T-helper 22 cell (primary cell): ENCODE measurements around the gene GRAP2.
A peak's percentile ranks its signal among the peaks of the same experiment; 100 is the strongest.
"Not testable (repeated sequence)": the region's sequence is repeated elsewhere in the genome, so short reads cannot be mapped to it uniquely, and the experiment has no call there.

Experiments
- DNase-seq: peaks from one replicate; pipeline ENCODE4 v3.0.0-alpha.2; 2020; ENCODE audit warnings: low read depth

Gene GRAP2

DNA sequence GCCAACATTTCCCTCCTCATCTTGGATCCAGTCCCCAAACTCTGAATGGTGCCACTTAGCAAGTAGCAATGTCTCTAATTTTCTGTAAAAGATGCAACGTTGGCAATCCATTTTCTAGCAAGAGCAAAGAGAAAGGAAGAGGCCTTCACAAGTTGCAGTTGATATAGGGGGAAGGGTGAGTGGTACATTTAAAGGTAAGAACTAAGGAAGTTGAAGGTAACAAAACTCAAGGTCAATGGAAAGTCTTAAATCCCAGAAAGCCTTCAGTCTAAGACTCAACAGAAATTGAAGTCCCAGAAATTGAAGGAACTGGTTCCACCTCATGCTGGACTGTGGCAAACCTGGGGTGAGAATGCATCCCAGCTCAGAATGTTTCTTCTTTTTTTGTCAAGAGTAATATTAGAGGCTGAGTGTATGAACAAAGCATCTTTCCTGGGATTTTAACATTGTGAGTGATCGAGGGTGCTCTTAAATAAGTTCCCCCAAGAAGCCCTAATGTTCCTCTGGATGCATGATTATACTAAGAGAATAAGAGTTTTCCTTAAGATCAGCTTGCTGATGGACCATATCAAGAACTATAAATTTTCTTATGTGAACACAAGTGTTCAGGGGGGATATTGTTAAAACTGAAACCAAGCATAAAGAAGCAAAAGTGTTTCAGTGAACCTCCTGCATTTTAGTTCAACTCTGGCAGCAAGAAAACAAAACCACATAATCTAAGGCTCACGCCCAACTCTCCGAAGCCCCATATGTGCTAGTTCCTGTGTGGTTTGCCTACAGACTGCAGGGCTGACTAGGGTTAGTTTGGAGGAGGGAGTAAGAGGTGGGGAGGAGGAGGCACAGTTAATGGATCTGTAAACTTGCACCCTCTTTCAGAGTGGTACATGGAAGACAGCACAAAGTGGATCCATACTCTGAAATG lies at the start of gene GRAP2:
Gene GRAP2, plus strand, starts transcription at position 779 of the 922 bp plus-strand sequence. CDS start 46,023 bp downstream, outside the sequence.
- DNase-seq: peak; percentile 61

GRCh38 chr22:39851606-39852315 lies 49.1 kb upstream of the GRAP2 start:
- no peak for DNase-seq

- DNase-seq: no peak
Observed at GRCh38 chr22:39852799-39853198, 48.1 kb upstream of the GRAP2 start.

- DNase-seq: no peak
Observed at GRCh38 chr22:39856588-39856987, 44.3 kb upstream of the GRAP2 start.

GRCh38 chr22:39859903-39860588 lies 40.8 kb upstream of the GRAP2 start:
- DNase-seq: no peak

DNA sequence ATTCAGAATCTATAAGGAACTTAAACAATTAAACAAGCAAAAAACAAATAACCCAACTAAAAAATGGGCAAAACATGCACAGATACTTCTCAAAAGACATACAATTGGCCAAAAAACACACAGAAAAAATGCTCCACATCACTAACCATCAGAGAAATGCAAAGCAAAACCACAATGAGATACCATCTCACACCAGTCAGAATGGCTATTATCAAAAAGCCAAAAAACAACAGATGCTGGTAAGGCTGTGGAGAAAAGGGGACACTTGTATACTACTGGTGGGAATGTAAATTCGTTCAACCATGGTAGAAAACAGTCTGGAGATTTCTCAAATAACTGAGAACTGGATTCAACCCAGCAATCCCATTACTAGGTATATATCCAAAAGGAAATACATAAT lies 32.1 kb upstream of the GRAP2 start:
- DNase-seq: no peak

- DNase-seq: not testable (repeated sequence)
Observed at GRCh38 chr22:39869797-39870196, 31.1 kb upstream of the GRAP2 start.

GRCh38 chr22:39871008-39871798 lies 29.7 kb upstream of the GRAP2 start:
- no peak for DNase-seq

DNA sequence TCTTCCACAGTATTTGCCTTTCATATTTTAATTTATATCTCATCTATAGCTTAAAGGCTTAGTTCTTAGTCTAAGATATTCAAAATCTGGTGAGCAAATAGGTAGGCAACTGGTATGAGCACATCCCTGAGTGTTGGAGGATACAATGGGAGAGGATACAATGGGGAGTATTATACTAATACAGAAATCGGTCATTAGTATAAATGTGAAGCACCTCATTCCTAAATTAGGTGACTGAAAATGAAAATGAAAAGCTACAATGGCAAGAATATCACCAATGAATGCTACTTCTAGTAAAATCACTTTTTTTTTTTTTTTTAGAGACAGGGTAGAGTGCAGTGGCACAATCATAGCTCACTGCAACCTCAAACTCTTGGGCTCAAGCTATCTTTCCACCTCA lies 28.3 kb upstream of the GRAP2 start:
- no peak for DNase-seq

DNA sequence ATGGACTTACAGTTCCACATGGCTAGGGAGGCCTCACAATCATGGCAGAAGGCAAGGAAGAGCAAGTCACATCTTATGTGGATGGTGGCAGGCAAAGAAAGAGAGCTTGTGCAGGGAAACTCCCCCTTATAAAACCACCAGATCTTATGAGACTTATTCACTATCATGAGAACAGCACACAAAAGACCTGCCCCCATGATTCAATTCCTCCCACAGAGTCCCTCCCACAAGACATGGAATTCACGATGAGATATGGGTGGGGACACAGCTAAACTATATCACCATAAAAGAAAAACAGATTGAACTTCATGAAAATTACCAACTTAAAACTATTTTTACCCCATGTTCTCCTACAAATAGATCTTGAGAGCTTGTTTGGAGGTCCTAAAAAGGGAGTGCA lies 26.9 kb upstream of the GRAP2 start:
- DNase-seq: no peak

- not testable (repeated sequence) for DNase-seq
Observed at GRCh38 chr22:39875176-39875885, 25.6 kb upstream of the GRAP2 start.

GRCh38 chr22:39877079-39877845 lies 23.6 kb upstream of the GRAP2 start:
- no peak for DNase-seq

DNA sequence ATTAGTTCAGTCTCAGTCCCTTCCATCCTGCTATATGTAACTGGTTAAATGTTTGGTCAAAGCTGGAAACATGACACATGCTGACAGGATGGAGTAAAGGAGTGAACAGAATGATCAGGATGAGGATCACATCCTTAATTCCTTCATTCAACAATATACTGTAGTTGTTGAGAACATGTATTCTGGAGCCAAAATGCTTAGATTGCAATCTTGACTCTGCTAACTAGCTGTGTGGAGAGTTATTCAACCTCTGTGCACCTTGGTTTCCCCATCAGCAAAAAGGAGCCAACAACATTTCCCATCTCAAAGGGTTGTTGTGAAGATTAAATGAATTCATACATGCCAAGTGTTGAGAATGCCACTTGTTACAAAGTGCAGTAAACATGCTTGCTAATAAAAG lies 20.2 kb upstream of the GRAP2 start:
- no peak for DNase-seq

- DNase-seq: no peak
Observed at GRCh38 chr22:39883057-39883456, 17.8 kb upstream of the GRAP2 start.

DNA sequence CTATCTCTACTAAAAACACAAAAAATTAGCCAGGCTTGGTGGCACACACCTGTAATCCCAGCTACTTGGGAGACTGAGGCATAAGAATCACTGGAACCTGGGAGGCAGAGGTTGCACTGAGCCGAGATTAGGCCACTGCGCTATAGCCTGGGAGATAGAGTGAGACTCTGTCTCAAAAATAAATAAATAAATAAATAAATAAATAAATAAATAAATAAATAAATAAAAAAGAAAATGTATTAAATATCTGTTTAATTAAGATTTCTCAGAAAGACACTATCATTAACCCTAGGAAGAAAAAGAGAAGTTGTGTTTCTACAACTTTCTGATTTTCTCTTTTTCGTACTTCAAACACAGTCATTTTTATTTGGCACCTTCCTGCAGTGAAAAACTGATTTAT lies 11.0 kb upstream of the GRAP2 start:
- DNase-seq: not testable (repeated sequence)

- no peak for DNase-seq
Observed at GRCh38 chr22:39893526-39893925, 7.4 kb upstream of the GRAP2 start, which contains the start of gene ENTHD1. Gene ENTHD1, minus strand, starts transcription at chr22:39893760. Its CDS starts 6,012 bp downstream, at chr22:39887748.

DNA sequence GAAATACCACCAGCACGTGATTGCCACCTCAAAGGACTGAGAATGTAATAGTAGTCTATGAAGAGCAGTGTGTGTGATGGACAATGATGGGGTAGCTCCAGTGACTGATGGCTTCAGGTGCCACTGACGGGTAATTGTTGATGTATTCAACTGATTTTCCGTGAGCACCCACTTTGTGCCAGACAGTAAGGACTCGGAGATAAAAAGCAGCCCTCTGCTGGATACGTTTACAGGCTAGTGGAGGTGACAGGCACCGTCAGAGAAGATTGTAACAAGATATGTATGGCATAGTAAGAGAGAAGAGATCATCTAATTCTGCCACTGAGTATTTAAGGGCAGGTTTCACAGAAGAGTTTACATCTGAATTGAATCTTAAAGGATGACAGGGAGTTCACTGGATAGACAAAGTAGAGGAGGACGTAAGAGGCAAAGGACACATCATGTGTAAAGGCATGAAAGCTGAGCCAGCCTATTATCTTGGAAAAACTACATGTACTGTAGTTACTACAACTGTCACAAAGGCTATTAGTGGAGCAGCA lies 6.3 kb upstream of the GRAP2 start:
- DNase-seq: no peak

- DNase-seq: no peak
Observed at GRCh38 chr22:39895682-39896081, 5.2 kb upstream of the GRAP2 start.

DNA sequence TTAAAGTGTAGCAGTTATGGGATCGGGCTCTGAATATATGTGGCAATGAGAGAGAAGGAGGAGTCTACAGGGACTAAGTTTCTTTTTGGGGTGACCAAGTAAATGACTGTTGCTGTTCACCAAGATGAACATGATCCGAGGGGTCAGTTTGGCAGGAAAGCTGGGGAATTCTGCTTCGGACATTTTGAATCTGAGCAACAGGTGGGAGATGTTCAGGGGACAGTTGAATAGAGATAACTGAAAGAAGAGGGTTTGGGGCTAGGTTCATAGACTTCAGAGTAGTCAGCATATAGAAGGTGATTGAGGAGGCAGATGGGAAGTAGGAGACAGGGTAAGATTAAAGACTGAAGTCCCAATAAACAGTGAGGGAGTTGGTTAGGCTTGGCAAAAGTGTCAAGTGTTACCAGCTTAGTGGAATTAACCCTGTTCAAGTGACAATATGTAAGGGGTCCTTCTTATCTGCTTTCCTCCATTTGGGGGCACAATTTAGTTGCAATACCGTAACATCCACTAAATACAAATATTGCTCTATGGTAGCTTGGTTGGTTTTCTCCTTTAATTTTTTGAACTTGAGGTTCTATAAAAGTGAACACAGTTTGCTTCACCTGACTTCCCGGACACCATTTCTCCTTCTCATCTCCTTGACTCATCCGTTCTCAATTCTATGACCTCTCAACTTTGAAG lies 4.4 kb upstream of the GRAP2 start:
- no peak for DNase-seq
